Choroid plexus epithelial cell (primary cell): Measurements from ENCODE around the gene PER2.

ENCODE experiments used
- DNase-seq: peaks from one replicate; pipeline ENCODE4 v3.0.0-alpha.2; 2010; ENCODE audit warnings: low read depth
- H3K4me3 ChIP-seq: 2 replicates; pipeline ENCODE4 v1.5.1; 2011; ENCODE audit warnings: low read depth, mild to moderate bottlenecking, control low read depth, low read length, moderate library complexity
- CTCF ChIP-seq: conservative IDR thresholded peaks from 2 replicates; pipeline ENCODE4 v1.5.1; 2011; ENCODE audit warnings: low read depth, mild to moderate bottlenecking, control low read depth, inconsistent platforms, low read length, moderate library complexity

PER2 gene

GRCh38 chr2:238216651-238217184 is 71.7 kb downstream of the PER2 start:
- H3K4me3 ChIP-seq = no peak overlapping the region
- no peak for DNase-seq
- TF ChIP-seq CTCF = no peak

GRCh38 chr2:238207006-238207405 is 81.4 kb downstream of the PER2 start:
- no peak overlapping the region for H3K4me3 ChIP-seq
- TF ChIP-seq CTCF = no peak
- no peak for DNase-seq

- TF ChIP-seq CTCF = no peak
- H3K4me3 ChIP-seq = peak overlapping the region; percentile 75
- no peak for DNase-seq
Measured at GRCh38 chr2:238203973-238204683, 84.3 kb downstream of the PER2 start.

GRCh38 chr2:238203094-238203972 is 85.1 kb downstream of the PER2 start, which contains the start of gene ILKAP:
ILKAP (minus strand) TSS chr2:238203695; CDS start chr2:238203553, 142 bp downstream.
- DNase-seq = peak; percentile 80
- H3K4me3 ChIP-seq = peak within 1 kb of the TSS; percentile 75
- TF ChIP-seq CTCF = no peak

- no peak for TF ChIP-seq CTCF
- H3K4me3 ChIP-seq = peak overlapping the region; percentile 75
- peak; percentile 45 for DNase-seq
Measured at GRCh38 chr2:238202326-238203093, 85.9 kb downstream of the PER2 start.
